Upper lobe of right lung (tissue), 1 donor: ENCODE data around the gene KIAA1217. TPM values are rescaled to one million over a fixed set of nuclear protein-coding genes. Genes with fewer than 3 reads are reported as not detected.

Experiments used
- ATAC-seq: fragments of 200-7000 bp; cut with Tn5 transposase; one replicate; pipeline ENCODE4 v1.9.1; 2020; ENCODE audit warnings: mild to moderate bottlenecking, moderate library complexity
- DNase-seq: peaks from one replicate; pipeline ENCODE4 v3.0.0-alpha.2; 2020
- H3K27ac ChIP-seq: fragments of 200-600 bp; one replicate; pipeline ENCODE4 v1.8.0; 2022
- H3K27me3 ChIP-seq: fragments of 200-600 bp; one replicate; pipeline ENCODE4 v1.8.0; 2022; ENCODE audit warnings: mild to moderate bottlenecking
- H3K36me3 ChIP-seq: fragments of 200-600 bp; one replicate; pipeline ENCODE4 v1.8.0; 2022
- H3K4me1 ChIP-seq: fragments of 200-600 bp; one replicate; pipeline ENCODE4 v1.8.0; 2022
- H3K4me3 ChIP-seq: fragments of 200-600 bp; one replicate; pipeline ENCODE4 v1.8.0; 2022; ENCODE audit warnings: mild to moderate bottlenecking
- H3K9me3 ChIP-seq: fragments of 200-600 bp; one replicate; pipeline ENCODE4 v1.8.0; 2022
- CTCF ChIP-seq: fragments of 200-600 bp; IDR thresholded peaks from one replicate; pipeline ENCODE4 v1.8.0; 2022; ENCODE audit warnings: antibody characterized with exemption
- intact Hi-C: fragments of 100-400 bp; cut with DNase I; formaldehyde crosslinking; loops from one replicate; pipeline ENCODE4 v1.11.0; 2022
- total RNA-seq: library from RNA; stranded (reverse); fragmentation: NEBNext Ultra II Directional; extraction: Animal tissue kit (Norgen Biotek cat#: 25700); gene quantifications from one replicate; pipeline ENCODE4 v1.2.1, GENCODE V29; 2021
- donor health status: DM: no; HTN: yes; CAD: no; lungs with severe emphysema.

The KIAA1217 gene
- total RNA-seq, 1 donor from 2014 or later, result 23.5 TPM

GRCh38 chr10:24503461-24504320, 294.8 kb downstream of the KIAA1217 start:
- no peaks in the 10 kb centered on the region for H3K36me3 ChIP-seq
- H3K27ac ChIP-seq, result no peak overlapping the region
- no peak overlapping the region for H3K4me3 ChIP-seq
- no peaks in the 10 kb centered on the region for H3K9me3 ChIP-seq
- ATAC-seq (peak; percentile 73), DNase-seq (no peak)
- intact Hi-C loops, result no loop called here
- H3K27me3 ChIP-seq, result no peaks in the 10 kb centered on the region
- H3K4me1 ChIP-seq, result no peaks in the 10 kb centered on the region
- peak; percentile 50 for TF ChIP-seq CTCF

GRCh38 chr10:24505759-24506158, 296.8 kb downstream of the KIAA1217 start:
- DNase-seq, result no peak
- Histone ChIP-seq H3K4me3 (no peak overlapping the region), H3K27ac (no peak overlapping the region), H3K27me3 (no peaks in the 10 kb centered on the region), H3K9me3 (no peaks in the 10 kb centered on the region), H3K4me1 (no peaks in the 10 kb centered on the region), H3K36me3 (no peaks in the 10 kb centered on the region)
- TF ChIP-seq CTCF, result no peak
- ATAC-seq, result peak; percentile 51
- intact Hi-C loops, result no loop called here

- no peaks in the 10 kb centered on the region for H3K9me3 ChIP-seq
- no peaks in the 10 kb centered on the region for H3K36me3 ChIP-seq
- DNase-seq (no peak), ATAC-seq (no peak)
- intact Hi-C loops, result no loop called here
- H3K4me1 ChIP-seq, result no peaks in the 10 kb centered on the region
- TF ChIP-seq CTCF, result peak; percentile 18
- H3K27me3 ChIP-seq, result no peaks in the 10 kb centered on the region
- no peak overlapping the region for H3K4me3 ChIP-seq
- no peak overlapping the region for H3K27ac ChIP-seq
These were observed 304.2 kb downstream of the KIAA1217 start for GRCh38 chr10:24513155-24513554.

GRCh38 chr10:24515481-24515880, 306.5 kb downstream of the KIAA1217 start:
- intact Hi-C loops, result no loop called here
- no peak for ATAC-seq
- no peaks in the 10 kb centered on the region for H3K36me3 ChIP-seq

GRCh38 chr10:24518411-24518810, 309.5 kb downstream of the KIAA1217 start:
- Histone ChIP-seq H3K9me3 (no peaks in the 10 kb centered on the region), H3K4me3 (no peak overlapping the region), H3K4me1 (no peaks in the 10 kb centered on the region), H3K27ac (no peak overlapping the region), H3K27me3 (no peaks in the 10 kb centered on the region), H3K36me3 (no peaks in the 10 kb centered on the region)
- TF ChIP-seq CTCF, result no peak
- DNase-seq (no peak), ATAC-seq (peak; percentile 53)
- intact Hi-C loops, result no loop called here

More at GRCh38 chr10:24515481-24515880, 306.5 kb downstream of the KIAA1217 start:
- Histone ChIP-seq H3K27me3 (no peaks in the 10 kb centered on the region), H3K4me3 (no peak overlapping the region), H3K9me3 (no peaks in the 10 kb centered on the region), H3K27ac (no peak overlapping the region), H3K4me1 (no peaks in the 10 kb centered on the region)
- no peak for TF ChIP-seq CTCF
- no peak for DNase-seq
